SK-N-SH treated with all-trans-retinoic acid at 6 μM for 48 hours (cell line): ENCODE measurements around the gene CUL7.
A peak's percentile ranks its signal among the peaks of the same experiment; 100 is the strongest.

ENCODE experiments used
- ATAC-seq: fragments of 200-7000 bp; cut with Tn5 transposase; 3 replicates; pipeline ENCODE4 v1.9.1; 2020; ENCODE audit warnings: mild to moderate bottlenecking, moderate library complexity
- ARNTL ChIP-seq: fragments of 450-650 bp; formaldehyde crosslinking; IDR thresholded peaks from 2 replicates; pipeline ENCODE4 v1.5.0; 2020; ENCODE audit warnings: low read depth, mild to moderate bottlenecking, moderate library complexity, borderline replicate concordance
- BACH2 ChIP-seq: fragments of 250-450 bp; sonication (Bioruptor Pico); IDR thresholded peaks from 2 replicates; pipeline ENCODE4 v1.9.0; 2021; ENCODE audit warnings: mild to moderate bottlenecking, borderline replicate concordance
- CSDC2 ChIP-seq: fragments of 250-450 bp; sonication (Bioruptor Pico); IDR thresholded peaks from 2 replicates; pipeline ENCODE4 v1.5.0; 2020; ENCODE audit warnings: mild to moderate bottlenecking, moderate library complexity
- CSRNP3 ChIP-seq: fragments of 250-450 bp; sonication (Bioruptor Pico); IDR thresholded peaks from 2 replicates; pipeline ENCODE4 v1.5.1; 2021; ENCODE audit warnings: mild to moderate bottlenecking, moderate library complexity
- ESRRG ChIP-seq: fragments of 250-450 bp; sonication (Bioruptor Pico); IDR thresholded peaks from 2 replicates; pipeline ENCODE4 v1.6.1; 2021; ENCODE audit warnings: mild to moderate bottlenecking
- GLIS3 ChIP-seq: fragments of 250-450 bp; sonication (Bioruptor Pico); IDR thresholded peaks from 2 replicates; pipeline ENCODE4 v1.5.0; 2020; ENCODE audit warnings: mild to moderate bottlenecking, moderate library complexity
- ISL1 ChIP-seq: fragments of 250-450 bp; sonication (Bioruptor Pico); IDR thresholded peaks from 2 replicates; pipeline ENCODE4 v2.1.2; 2022; ENCODE audit warnings: mild to moderate bottlenecking, moderate library complexity
- OSR1 ChIP-seq: fragments of 250-450 bp; sonication (Bioruptor Pico); IDR thresholded peaks from 2 replicates; pipeline ENCODE4 v1.8.0; 2022; ENCODE audit warnings: moderate library complexity, mild to moderate bottlenecking, inconsistent platforms
- PATZ1 ChIP-seq: fragments of 250-450 bp; sonication (Bioruptor Pico); IDR thresholded peaks from 2 replicates; pipeline ENCODE4 v1.8.0; 2020; ENCODE audit warnings: mild to moderate bottlenecking, moderate library complexity, borderline replicate concordance
- POU6F1 ChIP-seq: fragments of 250-450 bp; sonication (Bioruptor Pico); IDR thresholded peaks from 2 replicates; pipeline ENCODE4 v1.8.0; 2021; ENCODE audit warnings: low read depth, mild to moderate bottlenecking, moderate library complexity, borderline replicate concordance
- PPARA ChIP-seq: fragments of 250-450 bp; sonication (Bioruptor Pico); IDR thresholded peaks from 2 replicates; pipeline ENCODE4 v1.5.0; 2020; ENCODE audit warnings: mild to moderate bottlenecking, borderline replicate concordance
- TCF4 ChIP-seq: fragments of 250-450 bp; sonication (Bioruptor Pico); IDR thresholded peaks from 2 replicates; pipeline ENCODE4 v1.8.0; 2021; ENCODE audit warnings: mild to moderate bottlenecking, moderate library complexity, borderline replicate concordance
- TOX ChIP-seq: fragments of 250-450 bp; sonication (Bioruptor Pico); IDR thresholded peaks from 2 replicates; pipeline ENCODE4 v1.8.0; 2021; ENCODE audit warnings: mild to moderate bottlenecking, moderate library complexity, borderline replicate concordance
- TSHZ2 ChIP-seq: fragments of 250-450 bp; sonication (Bioruptor Pico); IDR thresholded peaks from 2 replicates; pipeline ENCODE4 v1.5.0; 2020; ENCODE audit warnings: mild to moderate bottlenecking, moderate library complexity
- ZC3H10 ChIP-seq: fragments of 250-450 bp; sonication (Bioruptor Pico); IDR thresholded peaks from 2 replicates; pipeline ENCODE4 v1.5.1; 2021; ENCODE audit warnings: mild to moderate bottlenecking, moderate library complexity
- ZFP3 ChIP-seq: fragments of 250-450 bp; sonication (Bioruptor Pico); IDR thresholded peaks from 2 replicates; pipeline ENCODE4 v1.5.0; 2020; ENCODE audit warnings: mild to moderate bottlenecking, moderate library complexity
- ZFP30 ChIP-seq: fragments of 450-650 bp; formaldehyde crosslinking; IDR thresholded peaks from 2 replicates; pipeline ENCODE4 v1.5.0; 2022; ENCODE audit warnings: mild to moderate bottlenecking, moderate library complexity
- ZNF565 ChIP-seq: fragments of 450-650 bp; formaldehyde crosslinking; conservative IDR thresholded peaks from 2 replicates; pipeline ENCODE4 v1.5.0; 2020; ENCODE audit warnings: low read depth, mild to moderate bottlenecking, moderate library complexity
- ZNF70 ChIP-seq: fragments of 450-650 bp; formaldehyde crosslinking; IDR thresholded peaks from 2 replicates; pipeline ENCODE4 v1.5.0; 2020; ENCODE audit warnings: mild to moderate bottlenecking, moderate library complexity

The CUL7 gene

GRCh38 chr6:43077333-43077809, 23.7 kb upstream of the CUL7 start:
- no peak; the same call in 2 of the 3 replicates for ATAC-seq
- no peak for TF ChIP-seq ESRRG (CRISPR knock-in tag)
- no peak for TF ChIP-seq ARNTL (CRISPR knock-in tag)
- TF ChIP-seq ZNF565 (CRISPR knock-in tag) = no peak
- TF ChIP-seq TSHZ2 (CRISPR knock-in tag) = no peak
- TF ChIP-seq PPARA = no peak
- TF ChIP-seq POU6F1 (CRISPR knock-in tag) = no peak
- TF ChIP-seq OSR1 = no peak
- TF ChIP-seq CSRNP3 (CRISPR knock-in tag) = no peak
- no peak for TF ChIP-seq ISL1 (CRISPR knock-in tag)
- no peak for TF ChIP-seq BACH2 (CRISPR knock-in tag)
- no peak for TF ChIP-seq TCF4 (CRISPR knock-in tag)
- TF ChIP-seq CSDC2 = no peak
- TF ChIP-seq ZFP3 (CRISPR knock-in tag) = no peak

- ATAC-seq = peak; percentile 64
- TF ChIP-seq ZNF70 (CRISPR knock-in tag) (peak; percentile 81; the same call in 1 of the 2 replicates), PATZ1 (CRISPR knock-in tag) (no peak)
These were observed 23.0 kb upstream of the CUL7 start for GRCh38 chr6:43076464-43077332.

GRCh38 chr6:43075670-43076463, 22.2 kb upstream of the CUL7 start, which contains the start of gene PTK7:
TSS of gene PTK7 (plus strand) at chr6:43076314. CDS start at chr6:43076489, 175 bp downstream.
- ATAC-seq = peak; percentile 76
- TF ChIP-seq ZFP30 (CRISPR knock-in tag) = no peak
- TF ChIP-seq GLIS3 = no peak
- no peak for TF ChIP-seq CSRNP3 (CRISPR knock-in tag)
- no peak for TF ChIP-seq ZNF565 (CRISPR knock-in tag)
- TF ChIP-seq TOX (CRISPR knock-in tag) = no peak
- no peak for TF ChIP-seq BACH2 (CRISPR knock-in tag)
- TF ChIP-seq ZC3H10 (CRISPR knock-in tag) = no peak
- TF ChIP-seq CSDC2 = no peak
- TF ChIP-seq ZFP3 (CRISPR knock-in tag) = no peak
